GM18870 (cell line): ENCODE measurements around the gene KDM1A.
"Not testable (repeated sequence)": the region's sequence is repeated elsewhere in the genome, so short reads cannot be mapped to it uniquely, and the experiment has no call there.

ENCODE experiments used
- ATAC-seq: cut with Tn5 transposase; IDR thresholded peaks from one replicate; pipeline ENCODE4 v1.9.1; 2021; ENCODE audit warnings: moderate library complexity; ENCODE audit not compliant: unreplicated experiment

Gene KDM1A

DNA sequence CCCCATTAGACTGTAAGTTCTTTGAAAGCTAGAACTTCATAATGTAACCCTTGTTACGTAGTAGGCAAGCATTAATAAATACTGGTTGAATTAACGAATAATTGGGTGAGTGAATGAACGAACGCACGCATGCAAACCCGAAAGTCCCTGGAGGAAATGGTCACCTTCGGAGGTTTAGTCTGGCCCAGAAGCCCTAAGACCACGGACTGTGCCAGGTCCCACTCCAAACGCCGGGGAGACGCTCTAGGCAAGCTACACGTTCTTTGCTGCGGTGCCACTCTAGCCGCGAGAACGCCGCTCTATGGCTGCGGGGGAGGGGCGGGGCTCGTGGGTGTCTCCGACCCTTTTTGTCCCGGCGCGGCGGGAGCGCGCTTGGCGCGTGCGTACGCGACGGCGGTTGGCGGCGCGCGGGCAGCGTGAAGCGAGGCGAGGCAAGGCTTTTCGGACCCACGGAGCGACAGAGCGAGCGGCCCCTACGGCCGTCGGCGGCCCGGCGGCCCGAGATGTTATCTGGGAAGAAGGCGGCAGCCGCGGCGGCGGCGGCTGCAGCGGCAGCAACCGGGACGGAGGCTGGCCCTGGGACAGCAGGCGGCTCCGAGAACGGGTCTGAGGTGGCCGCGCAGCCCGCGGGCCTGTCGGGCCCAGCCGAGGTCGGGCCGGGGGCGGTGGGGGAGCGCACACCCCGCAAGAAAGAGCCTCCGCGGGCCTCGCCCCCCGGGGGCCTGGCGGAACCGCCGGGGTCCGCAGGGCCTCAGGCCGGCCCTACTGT lies at the start of gene KDM1A:
Gene KDM1A (plus strand): TSS at position 375 of the 769 bp plus-strand sequence. CDS start 129 bp downstream, at position 504.
- peak; percentile 75 for ATAC-seq

GRCh38 chr1:22970096-22970495 lies 49.2 kb upstream of the KDM1A start:
- no peak for ATAC-seq

- no peak for ATAC-seq
Measured at GRCh38 chr1:22971161-22971560, 48.1 kb upstream of the KDM1A start.

DNA sequence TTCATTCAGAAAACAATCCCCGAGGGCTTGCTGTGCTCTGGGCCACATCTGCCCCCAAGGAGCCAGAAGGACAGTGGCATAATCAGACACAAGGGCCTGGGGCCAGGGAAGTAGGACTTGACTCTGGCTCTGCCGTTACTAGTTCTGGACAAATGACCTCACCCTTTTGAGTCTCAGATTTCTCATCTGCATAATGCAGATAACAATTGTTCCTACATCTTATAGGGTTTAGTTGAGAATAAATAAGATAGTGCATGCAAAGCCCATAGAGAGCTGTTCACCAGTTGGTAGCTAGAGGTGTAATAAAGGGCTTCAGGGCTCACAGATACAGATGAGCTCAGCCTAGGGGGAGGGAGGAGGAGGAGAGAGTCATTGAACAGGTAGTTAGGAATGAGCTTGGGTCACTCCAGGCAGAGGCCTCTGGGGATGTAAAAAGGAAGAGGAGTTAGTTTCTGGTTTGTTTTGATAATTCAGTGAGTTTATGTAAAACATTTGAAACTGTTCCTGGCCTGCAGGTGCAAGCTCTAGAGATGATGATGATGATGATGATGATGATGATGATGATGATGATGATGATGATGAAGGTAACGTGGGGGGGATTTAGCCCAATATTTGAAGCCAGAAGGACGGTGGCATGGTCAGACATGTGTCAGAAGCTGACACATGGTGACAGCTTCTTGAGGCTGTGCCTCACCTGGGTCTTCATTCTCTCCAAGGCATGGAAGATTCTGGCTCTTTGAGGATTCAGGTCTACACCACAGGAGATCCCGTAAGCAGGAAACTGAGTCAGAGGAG lies 47.5 kb upstream of the KDM1A start:
- ATAC-seq: no peak

- ATAC-seq: no peak
Measured at GRCh38 chr1:22972760-22973159, 46.5 kb upstream of the KDM1A start, which contains the start of gene LACTBL1. LACTBL1 (minus strand) TSS chr1:22972866; CDS start chr1:22972316, 550 bp downstream.

DNA sequence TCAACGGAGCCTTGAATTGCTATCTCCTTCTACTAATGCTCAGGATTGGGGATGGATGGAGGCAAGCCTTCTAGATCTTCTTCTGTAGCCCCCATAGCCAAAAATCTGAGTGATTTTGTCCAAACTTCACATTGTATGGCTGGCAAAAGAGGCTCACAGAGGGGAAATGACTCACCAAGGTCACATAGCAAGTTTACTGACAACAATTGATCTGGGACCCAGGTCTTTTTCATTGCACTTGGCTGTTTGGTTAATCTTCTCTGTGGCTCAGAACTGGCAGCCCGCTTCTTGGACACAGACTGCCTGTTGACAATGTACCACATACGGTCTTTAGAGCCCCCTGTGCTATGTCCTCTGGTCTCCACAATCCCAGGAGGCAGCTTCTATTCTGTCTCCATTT lies 43.6 kb upstream of the KDM1A start:
- ATAC-seq: no peak

DNA sequence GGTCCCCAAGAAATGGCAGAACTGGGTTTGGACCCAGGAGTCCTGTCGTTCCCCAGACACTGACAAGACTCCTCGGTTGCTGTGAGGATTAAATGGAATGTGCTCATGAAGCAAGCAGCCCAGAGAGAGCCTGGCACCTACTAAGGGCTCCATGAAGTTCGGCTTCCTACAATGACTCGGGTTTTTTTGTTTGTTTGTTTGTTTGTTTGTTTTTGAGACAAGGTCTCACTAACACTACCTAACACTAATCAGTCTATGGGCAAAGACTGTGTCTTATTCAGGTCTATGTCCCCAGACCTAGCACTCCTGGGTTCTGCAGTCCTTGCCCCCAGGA lies 43.2 kb upstream of the KDM1A start:
- no peak for ATAC-seq

GRCh38 chr1:22976461-22977243 lies 42.6 kb upstream of the KDM1A start:
- ATAC-seq: no peak

DNA sequence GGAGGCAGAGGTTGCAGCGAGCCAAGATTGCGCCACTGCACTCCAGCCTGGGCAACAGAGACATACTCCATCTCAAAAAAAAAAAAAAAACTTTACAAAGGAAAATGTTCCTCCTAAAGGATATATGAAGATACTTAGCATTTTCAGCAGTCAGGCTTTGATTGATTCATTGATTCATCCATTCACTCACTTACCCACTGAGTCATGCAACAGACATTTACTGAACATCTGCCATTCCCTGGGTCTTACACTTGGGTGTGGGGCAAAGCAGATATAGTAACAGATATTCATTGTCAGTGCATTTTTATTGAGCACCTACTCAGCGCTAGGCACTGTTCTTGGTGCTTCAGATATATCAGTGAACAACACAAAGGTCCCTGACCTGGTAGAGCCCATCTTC lies 41.0 kb upstream of the KDM1A start:
- no peak for ATAC-seq

DNA sequence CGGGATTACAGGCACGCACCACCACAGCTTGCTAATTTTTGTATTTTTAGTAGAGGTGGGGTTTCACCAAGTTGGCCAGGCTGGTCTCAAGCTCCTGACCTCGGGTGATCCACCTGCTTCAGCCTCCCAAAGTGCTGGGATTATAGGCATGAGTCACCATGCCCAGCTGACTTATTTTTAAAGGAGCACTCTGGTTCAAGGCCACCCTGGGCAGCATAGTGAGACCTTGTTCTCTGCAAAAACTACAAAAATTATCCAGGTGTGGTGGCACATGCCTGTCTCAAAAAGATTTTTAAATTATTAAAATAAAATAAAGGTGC lies 38.8 kb upstream of the KDM1A start:
- ATAC-seq: not testable (repeated sequence)

DNA sequence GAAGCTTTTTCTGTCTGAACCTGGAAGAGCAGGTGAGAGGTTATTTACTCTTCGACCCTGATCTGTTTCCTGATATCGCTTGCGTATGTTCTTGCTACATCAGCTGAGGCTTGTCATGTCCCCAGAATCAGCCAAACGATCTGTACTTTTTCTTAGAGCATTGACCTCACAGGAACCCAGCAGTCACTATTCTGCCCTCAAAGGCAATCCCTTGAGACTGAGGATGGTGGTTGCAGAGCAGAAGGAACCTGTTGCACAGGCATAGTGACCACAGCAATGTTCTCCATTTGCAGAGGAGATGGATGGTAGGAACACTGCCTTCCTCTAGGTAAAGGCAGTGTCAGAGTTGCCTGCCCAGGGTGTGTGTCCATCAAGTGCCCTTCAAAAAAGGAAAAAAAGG lies 35.3 kb upstream of the KDM1A start:
- no peak for ATAC-seq

- ATAC-seq: not testable (repeated sequence)
Measured at GRCh38 chr1:22992384-22992783, 26.9 kb upstream of the KDM1A start.

- ATAC-seq: not testable (repeated sequence)
Measured at GRCh38 chr1:22993220-22993795, 26.0 kb upstream of the KDM1A start.

GRCh38 chr1:22995774-22996173 lies 23.5 kb upstream of the KDM1A start:
- no peak for ATAC-seq

DNA sequence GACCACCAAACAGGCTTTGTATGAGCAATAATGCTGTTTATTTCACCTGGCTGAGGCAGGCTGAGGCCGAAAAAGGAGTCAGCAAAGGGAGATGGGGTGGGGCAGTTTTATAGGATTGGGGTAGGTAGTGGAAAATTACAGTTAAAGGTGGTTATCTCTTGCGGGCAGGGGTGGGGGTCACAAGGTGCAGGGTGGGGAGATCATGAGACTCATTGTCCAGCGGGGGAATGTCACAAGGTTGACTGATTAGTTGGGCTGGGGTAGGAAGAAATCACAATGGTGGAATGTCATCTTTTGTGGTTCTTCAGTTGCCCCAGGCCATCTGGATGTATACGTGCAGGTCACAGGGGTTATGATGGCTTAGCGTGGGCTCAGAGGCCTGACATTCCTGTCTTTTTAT lies 21.7 kb upstream of the KDM1A start:
- ATAC-seq: not testable (repeated sequence)

GRCh38 chr1:23000133-23000532 lies 19.1 kb upstream of the KDM1A start:
- ATAC-seq: not testable (repeated sequence)

DNA sequence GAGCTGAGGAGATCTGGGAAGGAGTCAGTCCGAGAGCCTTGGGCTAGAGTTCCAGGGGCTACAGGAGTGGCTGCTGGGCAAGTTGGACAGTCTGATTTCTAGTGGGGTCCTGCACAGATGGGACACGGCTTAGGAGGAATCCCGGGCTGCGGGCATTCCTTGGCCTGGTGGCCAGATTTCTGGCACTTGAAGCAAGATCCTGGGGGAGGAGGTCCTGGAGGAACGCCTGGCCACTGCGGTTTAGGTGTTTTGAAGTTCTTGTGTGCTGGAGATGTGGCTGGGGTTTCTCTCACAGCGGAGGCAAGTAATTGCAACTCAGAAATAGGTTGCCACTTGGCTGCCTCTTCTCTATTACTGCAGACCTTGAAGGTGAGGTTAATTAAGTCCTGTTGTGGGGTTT lies 17.1 kb upstream of the KDM1A start:
- not testable (repeated sequence) for ATAC-seq

DNA sequence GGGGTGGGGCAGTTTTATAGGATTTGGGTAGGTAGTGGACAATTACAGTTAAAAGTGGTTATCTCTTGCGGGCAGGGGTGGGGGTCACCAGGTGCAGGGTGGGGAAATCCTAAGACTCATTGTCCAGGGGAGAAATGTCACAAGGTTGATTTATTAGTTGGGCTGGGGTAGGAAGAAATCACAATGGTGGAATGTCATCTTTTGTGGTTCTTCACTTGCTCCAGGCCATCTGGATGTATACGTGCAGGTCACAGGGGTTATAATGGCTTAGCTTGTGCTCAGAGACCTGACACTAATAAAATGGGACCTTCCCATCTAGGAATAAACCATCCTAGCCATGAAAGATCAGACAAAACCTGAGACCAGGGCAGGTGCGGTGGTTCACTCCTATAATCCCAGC lies 15.2 kb upstream of the KDM1A start:
- no peak for ATAC-seq

DNA sequence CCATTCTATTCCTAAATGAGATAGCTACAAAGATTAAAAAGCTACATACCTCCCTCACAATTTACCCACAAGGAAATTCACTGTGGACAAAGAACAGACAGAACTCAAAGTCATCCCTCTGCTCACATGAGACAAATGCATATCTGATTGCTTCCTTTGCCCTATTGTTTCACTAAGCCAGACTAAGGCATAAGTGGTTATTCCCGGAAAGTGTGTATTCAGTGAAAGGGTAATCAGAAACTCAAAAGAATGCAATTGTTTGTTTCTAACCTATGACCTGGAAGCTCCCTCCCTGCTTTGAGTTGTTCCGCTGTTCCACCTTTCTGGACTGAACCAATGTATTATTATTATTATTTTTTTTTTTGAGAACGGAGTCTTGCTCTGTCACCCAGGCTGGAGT lies 14.5 kb upstream of the KDM1A start:
- not testable (repeated sequence) for ATAC-seq

GRCh38 chr1:23007106-23007505 lies 12.2 kb upstream of the KDM1A start:
- ATAC-seq: no peak

- ATAC-seq: no peak
Measured at GRCh38 chr1:23008901-23009300, 10.4 kb upstream of the KDM1A start.
